Prostate gland (tissue), 2 donors: ENCODE data around the gene MAP7D2. TPM values are rescaled to one million over a fixed set of nuclear protein-coding genes. Genes with fewer than 3 reads are reported as not detected.

Experiments used
- DNase-seq: peaks from one replicate; pipeline ENCODE4 v3.0.0-alpha.2; 2019; ENCODE audit warnings: low spot score
- H3K27ac ChIP-seq, 2 donors: fragments of 200-600 bp; sonication (generic); 2 replicates each; pipeline ENCODE4 v1.5.1; 2017 to 2019
- H3K27me3 ChIP-seq: fragments of 200-600 bp; sonication (generic); replicated peaks from 2 replicates; pipeline ENCODE4 v1.5.1; 2019; ENCODE audit not compliant: insufficient read depth
- H3K36me3 ChIP-seq, 2 donors: fragments of 200-600 bp; sonication (generic); 1 replicate in 1 of 2; 2 replicates in 1 of 2; pipeline versions ENCODE4 v1.5.1 to v1.8.1; 2017 to 2019
- H3K4me1 ChIP-seq: fragments of 200-600 bp; sonication (generic); replicated peaks from 2 replicates; pipeline ENCODE4 v1.5.1; 2019
- H3K4me3 ChIP-seq, 2 donors: fragments of 200-600 bp; sonication (generic); 2 replicates each; pipeline ENCODE4 v1.5.1; 2017 to 2019
- H3K9me3 ChIP-seq: fragments of 200-600 bp; sonication (generic); 2 replicates; pipeline ENCODE4 v1.5.1; 2017
- POLR2A ChIP-seq: fragments of 450-650 bp; IDR thresholded peaks from one replicate; pipeline ENCODE4 v1.6.1; 2016; ENCODE audit warnings: antibody characterized with exemption, mild to moderate bottlenecking
- POLR2AphosphoS5 ChIP-seq: sonication (generic); formaldehyde crosslinking; IDR thresholded peaks from one replicate; pipeline ENCODE4 v1.6.1; 2017; ENCODE audit warnings: antibody characterized with exemption
- WGBS: methylation state at CpG from one replicate; pipeline ENCODE4 v1.1.5; 2018; 5-methylcytosine and 5-hydroxymethylcytosine counted together
- intact Hi-C: fragments of 100-400 bp; cut with DNase I; formaldehyde crosslinking; loops from one replicate; pipeline ENCODE4 v1.14.2; 2022
- total RNA-seq, 2 donors: library from RNA; depleted of rRNA; stranded (reverse); fragments of >200 nt; gene quantifications; one replicate each; pipeline ENCODE4 v1.1.0, GENCODE V29; 2016
- TF ChIP-seq, protein P1 (sequence below), 4 experiments: fragments of 200-600 bp in 2 of 4; fragments of 450-650 bp in 2 of 4; sonication (generic) in 2 of 4; IDR thresholded peaks; 1 replicate in 3 of 4; 2 replicates in 1 of 4; pipeline ENCODE4 v1.5.1; 2016 to 2019; ENCODE audit warnings: antibody characterized with exemption in 4 of 4, mild to moderate bottlenecking in 2 of 4, moderate library complexity in 2 of 4

MAP7D2 gene
- total RNA-seq, 2 donors from 2014 or later, result 1.3 to 9.9 TPM

DNA sequence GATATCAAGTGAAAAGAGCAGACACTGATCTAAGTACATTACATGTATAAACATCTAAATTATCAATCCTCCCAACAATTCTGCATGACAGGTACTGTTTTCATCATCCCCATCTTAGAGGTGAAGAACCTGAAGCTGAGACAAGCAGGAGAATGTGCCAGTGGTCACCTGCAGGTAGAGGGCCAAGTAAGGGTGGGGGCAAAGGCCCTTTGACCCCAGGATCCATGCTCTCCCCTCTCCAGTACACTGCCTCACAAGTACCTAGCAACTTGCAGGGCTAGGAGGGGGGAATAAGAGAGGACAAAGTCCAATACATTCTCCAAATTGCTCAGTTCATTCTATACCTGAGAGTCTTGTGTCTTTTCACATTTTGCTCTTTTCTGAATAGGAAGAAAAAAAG is 8.3 kb upstream of the MAP7D2 start:
- intact Hi-C loops, result no loop called here
- Histone ChIP-seq H3K27me3 (no peaks in the 10 kb centered on the region), H3K27ac (no peak overlapping the region), H3K9me3 (no peaks in the 10 kb centered on the region), H3K36me3 (no peaks in the 10 kb centered on the region), H3K4me3 (no peak overlapping the region), H3K4me1 (no peaks in the 10 kb centered on the region)
- no peak for DNase-seq
- TF ChIP-seq POLR2A (no peak), POLR2AphosphoS5 (no peak)
- TF ChIP-seq, protein P1, sequence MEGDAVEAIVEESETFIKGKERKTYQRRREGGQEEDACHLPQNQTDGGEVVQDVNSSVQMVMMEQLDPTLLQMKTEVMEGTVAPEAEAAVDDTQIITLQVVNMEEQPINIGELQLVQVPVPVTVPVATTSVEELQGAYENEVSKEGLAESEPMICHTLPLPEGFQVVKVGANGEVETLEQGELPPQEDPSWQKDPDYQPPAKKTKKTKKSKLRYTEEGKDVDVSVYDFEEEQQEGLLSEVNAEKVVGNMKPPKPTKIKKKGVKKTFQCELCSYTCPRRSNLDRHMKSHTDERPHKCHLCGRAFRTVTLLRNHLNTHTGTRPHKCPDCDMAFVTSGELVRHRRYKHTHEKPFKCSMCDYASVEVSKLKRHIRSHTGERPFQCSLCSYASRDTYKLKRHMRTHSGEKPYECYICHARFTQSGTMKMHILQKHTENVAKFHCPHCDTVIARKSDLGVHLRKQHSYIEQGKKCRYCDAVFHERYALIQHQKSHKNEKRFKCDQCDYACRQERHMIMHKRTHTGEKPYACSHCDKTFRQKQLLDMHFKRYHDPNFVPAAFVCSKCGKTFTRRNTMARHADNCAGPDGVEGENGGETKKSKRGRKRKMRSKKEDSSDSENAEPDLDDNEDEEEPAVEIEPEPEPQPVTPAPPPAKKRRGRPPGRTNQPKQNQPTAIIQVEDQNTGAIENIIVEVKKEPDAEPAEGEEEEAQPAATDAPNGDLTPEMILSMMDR (IDR thresholded peaks at IDR 0.05), result no peak

DNA sequence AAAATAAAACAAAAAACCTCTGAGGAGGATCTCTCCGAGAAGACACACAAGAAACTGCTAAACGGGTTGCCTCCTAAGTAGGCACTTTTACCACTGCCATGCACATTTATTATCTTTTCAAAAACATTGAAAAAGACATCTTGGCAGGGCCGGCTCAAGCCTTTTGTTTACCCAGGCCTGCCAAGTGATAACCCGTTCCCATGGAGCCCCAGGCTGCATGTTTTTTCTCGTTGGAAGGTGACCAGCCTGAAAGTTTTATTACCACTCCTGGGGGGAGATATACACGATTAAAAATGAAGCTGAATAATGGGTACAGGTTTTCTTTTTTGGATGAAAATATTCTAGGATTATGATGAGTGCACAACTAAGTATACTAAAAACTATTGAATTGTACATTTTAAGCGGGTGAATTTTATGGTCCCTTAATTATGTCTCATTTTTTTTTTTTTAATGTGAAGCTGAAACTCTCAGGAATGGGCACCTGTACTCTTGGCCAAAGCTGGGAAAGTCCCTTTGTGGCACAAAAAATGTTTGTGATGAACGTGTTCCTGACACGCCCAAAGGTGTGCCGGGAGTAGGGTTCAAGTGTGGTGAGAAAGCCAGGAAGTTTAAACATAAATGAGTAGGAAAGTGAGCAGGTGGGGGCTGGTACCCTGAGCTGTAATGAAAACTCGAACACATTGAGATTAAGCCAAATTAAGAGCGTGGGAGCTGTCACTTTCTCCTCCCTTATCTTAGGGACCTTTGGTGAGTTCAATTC is 1.5 kb upstream of the MAP7D2 start:
- no peak overlapping the region for H3K4me3 ChIP-seq
- intact Hi-C loops, result no loop called here
- no peak for DNase-seq
- H3K27ac ChIP-seq, result no peak overlapping the region
- no peaks in the 10 kb centered on the region for H3K4me1 ChIP-seq
- H3K36me3 ChIP-seq, result no peaks in the 10 kb centered on the region
- H3K9me3 ChIP-seq, result no peaks in the 10 kb centered on the region
- TF ChIP-seq POLR2AphosphoS5 (no peak), POLR2A (no peak)
- TF ChIP-seq, protein P1 (IDR thresholded peaks at IDR 0.05), result no peak
- 17% methylated on average over 12 of the region's 12 CpGs for WGBS
- no peaks in the 10 kb centered on the region for H3K27me3 ChIP-seq

DNA sequence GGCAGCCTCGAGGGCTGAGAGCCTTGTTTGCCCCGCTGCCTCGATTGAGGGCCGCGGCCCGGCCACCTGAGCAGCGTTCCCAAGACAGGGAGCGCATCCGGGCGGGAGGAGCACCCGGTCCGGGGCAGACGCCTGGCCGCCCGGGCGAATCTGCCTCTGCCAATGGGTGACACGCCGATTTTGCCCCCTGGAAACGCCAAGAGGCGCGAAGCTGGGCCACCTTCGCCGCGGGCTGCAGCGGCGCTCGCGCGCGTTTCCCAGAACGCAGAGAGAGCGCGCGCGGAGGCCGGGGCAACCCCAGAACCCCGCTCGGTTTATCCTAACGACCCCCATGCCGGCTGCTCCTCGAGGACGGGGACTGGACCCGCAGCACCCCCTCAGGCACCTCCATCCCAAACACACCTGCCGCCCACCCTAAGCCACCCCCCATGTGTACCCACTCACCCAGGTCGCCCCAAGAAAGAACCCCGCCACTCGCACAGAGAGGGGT is 575 bp downstream of the MAP7D2 start:
- Histone ChIP-seq H3K4me3 (no peak overlapping the region), H3K4me1 (no peaks in the 10 kb centered on the region), H3K27ac (no peak overlapping the region), H3K36me3 (no peaks in the 10 kb centered on the region), H3K27me3 (no peaks in the 10 kb centered on the region), H3K9me3 (no peaks in the 10 kb centered on the region)
- WGBS, result 13% methylated on average over 14 of the region's 47 CpGs
- intact Hi-C loops, result no loop called here
- DNase-seq, result no peak
- no peak for TF ChIP-seq POLR2AphosphoS5
- TF ChIP-seq, protein P1 (IDR thresholded peaks at IDR 0.05), result no peak
- no peak for TF ChIP-seq POLR2A

DNA sequence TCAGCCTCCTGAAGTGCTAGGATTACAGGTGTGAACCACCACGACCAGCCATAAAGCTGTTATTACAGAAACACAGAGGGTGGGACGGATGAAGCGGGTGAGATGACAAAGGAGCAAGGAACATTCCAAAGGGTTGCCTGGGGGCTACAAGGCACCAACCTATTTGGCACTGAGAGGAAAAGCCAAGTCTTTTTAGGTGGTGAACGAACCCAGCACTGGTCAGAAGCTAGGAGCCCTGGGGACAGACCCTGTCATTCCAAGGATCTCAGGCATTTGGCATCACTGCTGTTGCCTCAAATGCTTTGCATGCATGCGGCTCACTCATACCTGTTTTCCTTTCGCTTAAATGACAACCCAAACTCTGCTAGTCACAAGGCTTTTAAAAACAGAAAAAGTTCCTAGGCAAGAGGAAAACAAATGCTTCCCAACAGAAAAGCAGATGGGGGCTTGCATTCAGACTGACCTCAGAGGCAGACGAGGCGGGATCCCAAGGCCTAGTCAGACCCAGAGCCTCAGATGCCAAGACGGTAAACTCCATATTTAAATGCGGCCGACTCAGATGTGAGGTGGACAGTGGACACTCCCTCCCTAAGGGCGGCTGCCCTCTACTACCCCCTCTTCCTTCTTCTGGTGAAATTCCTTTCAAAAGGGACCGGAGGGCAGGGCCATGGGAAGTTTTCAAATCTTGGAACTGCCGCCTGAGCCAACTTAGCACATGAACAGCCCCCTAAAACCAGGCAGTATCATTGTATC is 4.5 kb downstream of the MAP7D2 start:
- Histone ChIP-seq H3K27ac (no peak overlapping the region), H3K4me1 (no peaks in the 10 kb centered on the region), H3K36me3 (no peaks in the 10 kb centered on the region), H3K4me3 (no peak overlapping the region), H3K27me3 (no peaks in the 10 kb centered on the region), H3K9me3 (no peaks in the 10 kb centered on the region)
- intact Hi-C loops, result no loop called here
- no peak for TF ChIP-seq POLR2AphosphoS5
- no peak for TF ChIP-seq POLR2A
- TF ChIP-seq, protein P1 (IDR thresholded peaks at IDR 0.05), result no peak
- no peak for DNase-seq
- 93% methylated on average over 13 of the region's 14 CpGs for WGBS
